AG09309 (cell line): ENCODE results near the gene SEPTIN8.

ENCODE experiments used
- DNase-seq: peaks from one replicate; pipeline ENCODE4 v3.0.0-alpha.2; 2010; ENCODE audit warnings: low read depth
- H3K4me3 ChIP-seq: 2 replicates; pipeline ENCODE4 v1.5.1; 2011; ENCODE audit warnings: mild to moderate bottlenecking, low read depth, low read length, moderate library complexity; ENCODE audit not compliant: control insufficient read depth
- TF ChIP-seq, protein P1 (sequence below): IDR thresholded peaks from 2 replicates; pipeline ENCODE4 v1.5.1; 2011; ENCODE audit warnings: mild to moderate bottlenecking, low read depth, low read length, inconsistent platforms; ENCODE audit not compliant: insufficient read depth, control insufficient read depth; ENCODE audit errors: missing control alignments

The SEPTIN8 gene

GRCh38 chr5:132764671-132765238, 12.3 kb downstream of the SEPTIN8 start:
- TF ChIP-seq, protein P1, sequence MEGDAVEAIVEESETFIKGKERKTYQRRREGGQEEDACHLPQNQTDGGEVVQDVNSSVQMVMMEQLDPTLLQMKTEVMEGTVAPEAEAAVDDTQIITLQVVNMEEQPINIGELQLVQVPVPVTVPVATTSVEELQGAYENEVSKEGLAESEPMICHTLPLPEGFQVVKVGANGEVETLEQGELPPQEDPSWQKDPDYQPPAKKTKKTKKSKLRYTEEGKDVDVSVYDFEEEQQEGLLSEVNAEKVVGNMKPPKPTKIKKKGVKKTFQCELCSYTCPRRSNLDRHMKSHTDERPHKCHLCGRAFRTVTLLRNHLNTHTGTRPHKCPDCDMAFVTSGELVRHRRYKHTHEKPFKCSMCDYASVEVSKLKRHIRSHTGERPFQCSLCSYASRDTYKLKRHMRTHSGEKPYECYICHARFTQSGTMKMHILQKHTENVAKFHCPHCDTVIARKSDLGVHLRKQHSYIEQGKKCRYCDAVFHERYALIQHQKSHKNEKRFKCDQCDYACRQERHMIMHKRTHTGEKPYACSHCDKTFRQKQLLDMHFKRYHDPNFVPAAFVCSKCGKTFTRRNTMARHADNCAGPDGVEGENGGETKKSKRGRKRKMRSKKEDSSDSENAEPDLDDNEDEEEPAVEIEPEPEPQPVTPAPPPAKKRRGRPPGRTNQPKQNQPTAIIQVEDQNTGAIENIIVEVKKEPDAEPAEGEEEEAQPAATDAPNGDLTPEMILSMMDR = no peak

DNA sequence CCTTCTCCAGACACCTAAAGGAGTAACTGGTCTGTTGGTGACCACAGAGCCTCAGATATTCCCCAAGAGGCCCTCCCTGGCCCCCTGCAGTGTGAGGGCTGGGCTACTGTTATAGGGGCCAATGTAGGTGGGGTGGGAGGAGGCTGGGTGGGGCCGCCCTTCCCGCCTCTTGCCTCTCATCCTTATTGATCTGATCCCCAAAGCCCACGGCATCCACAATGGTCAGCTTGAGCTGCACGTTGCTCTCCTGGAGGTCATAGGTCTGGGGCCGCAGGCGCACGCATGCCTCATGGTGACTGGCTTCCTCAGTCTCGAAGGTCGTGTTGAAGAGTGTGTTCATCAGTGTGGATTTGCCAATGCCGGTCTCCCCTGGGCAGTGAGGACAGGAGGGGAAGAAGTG, 13.0 kb downstream of the SEPTIN8 start:
- no peak for DNase-seq
- no peak overlapping the region for H3K4me3 ChIP-seq
- TF ChIP-seq, protein P1 = no peak

More at GRCh38 chr5:132764671-132765238, 12.3 kb downstream of the SEPTIN8 start:
- DNase-seq = no peak
- H3K4me3 ChIP-seq = no peak overlapping the region

DNA sequence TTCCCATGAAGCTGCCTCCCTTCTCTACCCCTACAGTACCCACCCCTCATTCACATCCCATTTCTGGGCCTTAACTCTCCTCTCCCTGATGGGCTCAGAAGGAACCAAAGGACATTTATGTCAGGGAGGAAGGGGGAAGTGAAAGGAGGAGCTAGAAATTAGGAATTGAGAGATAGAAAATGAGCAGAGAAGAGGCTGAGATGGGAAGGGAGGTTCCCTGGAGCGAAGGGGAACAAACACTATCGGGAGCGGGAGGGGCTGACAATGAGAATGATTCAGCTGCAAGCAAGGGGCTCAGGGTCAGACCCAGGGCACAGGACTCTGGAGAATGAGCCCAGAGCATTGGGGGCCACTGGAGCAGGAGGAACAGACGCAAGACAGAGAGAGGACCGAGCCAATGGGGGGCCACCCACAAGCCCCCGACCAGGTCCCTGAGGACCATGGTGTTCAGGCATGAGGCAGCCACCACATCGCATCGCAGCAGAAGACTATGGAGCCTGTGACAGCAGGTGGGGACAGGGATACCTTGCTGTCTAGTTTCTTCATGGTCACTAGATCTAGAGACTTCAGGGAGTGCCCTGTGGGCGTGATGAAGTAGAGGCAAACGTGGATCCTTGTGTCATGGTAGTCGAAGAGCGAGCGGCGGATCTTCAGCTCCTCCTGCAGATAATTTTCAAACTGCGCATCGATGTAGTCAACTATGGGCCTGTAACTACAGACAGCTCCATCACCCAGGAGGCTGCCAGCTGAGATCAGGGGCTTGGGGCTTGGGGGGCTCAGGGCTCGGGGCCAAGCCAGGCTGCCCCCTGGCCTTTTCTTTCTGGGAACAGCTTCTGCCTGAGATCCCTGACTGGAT, 13.6 kb downstream of the SEPTIN8 start:
- no peak overlapping the region for H3K4me3 ChIP-seq
- no peak for DNase-seq
- TF ChIP-seq, protein P1 = no peak

GRCh38 chr5:132762246-132763000, 14.6 kb downstream of the SEPTIN8 start:
- DNase-seq = no peak
- TF ChIP-seq, protein P1 = no peak
- no peak overlapping the region for H3K4me3 ChIP-seq

- H3K4me3 ChIP-seq = no peak overlapping the region
- no peak for DNase-seq
- TF ChIP-seq, protein P1 = no peak
Observed at GRCh38 chr5:132761321-132762240, 15.5 kb downstream of the SEPTIN8 start.
